Lower leg skin (tissue), 4 donors: ENCODE results near the gene TNS3. TPM values are rescaled to one million over a fixed set of nuclear protein-coding genes. Genes with fewer than 3 reads are reported as not detected.

Experiments
- DNase-seq, 2 donors: peaks; one replicate each; pipeline ENCODE4 v3.0.0-alpha.2; 2019; ENCODE audit warnings: low spot score in 2 of 2
- H3K4me3 ChIP-seq: fragments of 200-600 bp; sonication (generic); 2 replicates; pipeline ENCODE4 v1.5.1; 2017; ENCODE audit warnings: mild to moderate bottlenecking, low read depth; ENCODE audit not compliant: poor library complexity, severe bottlenecking
- CTCF ChIP-seq, 3 donors: fragments of 450-650 bp; IDR thresholded peaks; one replicate each; pipeline ENCODE4 v1.5.1; 2016; ENCODE audit warnings: antibody characterized with exemption in 3 of 3, mild to moderate bottlenecking in 3 of 3, moderate library complexity in 2 of 3
- POLR2A ChIP-seq, 2 donors: fragments of 450-650 bp; IDR thresholded peaks; one replicate each; pipeline ENCODE4 v1.6.1; 2016 to 2017; ENCODE audit warnings: antibody characterized with exemption in 2 of 2, mild to moderate bottlenecking in 1 of 2, moderate library complexity in 1 of 2
- WGBS, 2 donors: methylation state at CpG; one replicate each; pipeline ENCODE4 v1.1.5; 2018; 5-methylcytosine and 5-hydroxymethylcytosine counted together
- intact Hi-C: fragments of 100-400 bp; cut with DNase I; formaldehyde crosslinking; loops from one replicate; pipeline ENCODE4 v1.15.0; 2023; ENCODE audit warnings: low total_unique reads
- total RNA-seq, 4 donors: library from RNA; depleted of rRNA; stranded (reverse); fragments of >200 nt; gene quantifications; one replicate each; pipeline ENCODE4 v1.1.0, GENCODE V29; 2016

The TNS3 gene
- total RNA-seq, 4 donors from 2014 or later = 19.5 to 33.9 (median 25.5) TPM

- WGBS, 2 donors = 91 to 92% methylated on average over 4 of the region's 4 CpGs
- H3K4me3 ChIP-seq = no peak overlapping the region
- intact Hi-C loops = no loop called here
- no peak for TF ChIP-seq CTCF (IDR thresholded peaks at IDR 0.05)
- DNase-seq = no peak
Measured at GRCh38 chr7:47466832-47467231, 115.1 kb downstream of the TNS3 start.

- TF ChIP-seq POLR2A (IDR thresholded peaks at IDR 0.05) = no peak
- no peak for TF ChIP-seq CTCF (IDR thresholded peaks at IDR 0.05)
- WGBS, 2 donors = 85 to 87% methylated on average over 7 of the region's 7 CpGs
- DNase-seq = no peak
- no peak overlapping the region for H3K4me3 ChIP-seq
- intact Hi-C loops = no loop called here
Measured at GRCh38 chr7:47465191-47465590, 116.7 kb downstream of the TNS3 start.

DNA sequence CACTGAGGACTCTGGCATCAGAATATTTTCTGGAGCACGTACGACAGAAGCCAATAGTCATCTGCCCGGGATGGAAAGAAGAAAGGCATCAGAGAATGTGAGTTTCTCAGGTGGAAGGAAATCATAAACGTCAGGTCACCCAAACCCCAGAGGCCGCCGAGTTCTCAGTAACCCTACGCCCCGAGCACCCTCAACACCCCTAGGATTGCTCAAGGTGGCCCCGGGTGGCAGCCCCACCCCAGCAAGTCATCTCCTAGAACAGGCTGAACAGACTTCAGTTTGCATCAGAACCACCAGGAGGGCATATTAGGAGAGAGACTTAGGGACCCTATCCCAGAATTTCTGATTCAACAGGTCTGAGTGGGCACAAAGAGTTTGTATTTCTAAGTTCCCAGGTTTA is 117.6 kb downstream of the TNS3 start:
- intact Hi-C loops = no loop called here
- H3K4me3 ChIP-seq = no peak overlapping the region
- no peak for DNase-seq
- 91 to 96% methylated on average over 9 of the region's 9 CpGs for WGBS, 2 donors
- TF ChIP-seq POLR2A (IDR thresholded peaks at IDR 0.05) = no peak
- TF ChIP-seq CTCF (IDR thresholded peaks at IDR 0.05) = no peak

DNA sequence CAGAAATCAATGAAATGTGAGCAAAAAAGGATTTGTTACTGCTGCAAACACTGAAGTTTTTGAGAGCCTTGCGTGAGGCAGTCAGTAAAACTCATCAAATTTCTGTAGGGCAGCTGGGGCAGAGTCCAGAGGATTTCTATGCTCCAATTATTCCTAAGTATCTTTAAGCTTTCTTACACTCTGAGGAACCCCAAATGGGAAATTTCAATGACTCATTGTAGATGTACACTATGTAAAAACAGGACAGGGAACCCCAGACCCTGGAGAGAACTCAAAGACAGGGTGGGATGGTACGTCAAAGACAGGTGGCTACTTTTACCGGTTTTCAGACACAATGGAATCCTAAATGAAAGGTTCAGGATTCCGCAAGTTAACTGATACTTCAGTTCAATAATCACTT is 120.2 kb downstream of the TNS3 start:
- H3K4me3 ChIP-seq = no peak overlapping the region
- intact Hi-C loops = no loop called here
- no peak for TF ChIP-seq CTCF (IDR thresholded peaks at IDR 0.05)
- no peak for TF ChIP-seq POLR2A (IDR thresholded peaks at IDR 0.05)
- WGBS, 2 donors = 94 to 95% methylated on average over 4 of the region's 4 CpGs
- no peak for DNase-seq

GRCh38 chr7:47461161-47461560 is 120.8 kb downstream of the TNS3 start:
- intact Hi-C loops = no loop called here
- DNase-seq = no peak
- H3K4me3 ChIP-seq = no peak overlapping the region
- WGBS, 2 donors = 40 to 66% methylated on average over 4 of the region's 4 CpGs
- TF ChIP-seq POLR2A (IDR thresholded peaks at IDR 0.05) = no peak
- TF ChIP-seq CTCF (IDR thresholded peaks at IDR 0.05) = no peak

DNA sequence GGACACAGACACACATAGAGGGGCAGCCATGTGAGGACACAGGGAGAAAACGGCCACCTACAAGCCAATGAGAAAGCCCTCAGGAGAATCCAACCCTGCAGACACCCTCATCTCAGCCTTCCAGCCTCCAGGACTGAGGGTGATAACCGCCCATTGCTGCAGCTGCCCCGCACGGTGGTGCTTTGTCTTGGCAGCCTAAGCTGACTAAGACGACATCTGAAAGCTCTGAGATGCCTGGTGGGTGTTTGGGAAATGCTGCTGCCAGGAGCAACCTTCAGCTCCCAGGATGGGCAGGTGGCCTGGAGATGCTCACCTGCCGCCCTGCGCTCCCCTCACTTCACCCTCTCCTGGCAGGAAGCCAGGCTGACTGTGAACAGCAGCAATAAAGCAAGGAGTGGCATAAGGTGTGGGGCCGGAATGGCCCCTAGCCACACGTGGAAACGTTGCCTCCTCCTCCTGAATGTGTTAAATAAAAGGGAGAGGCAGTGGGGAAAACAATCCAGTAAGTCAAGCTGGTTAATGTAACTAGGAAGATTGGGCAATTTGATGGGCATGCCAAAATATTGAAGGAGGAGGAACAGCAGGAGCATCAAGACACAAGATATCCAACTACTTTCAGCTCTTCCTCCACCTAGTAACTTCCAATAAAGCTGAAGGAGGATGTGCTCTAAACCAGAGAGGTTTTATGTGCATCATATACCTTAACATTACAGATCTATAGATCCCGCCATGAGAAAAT is 121.5 kb downstream of the TNS3 start:
- DNase-seq = no peak
- intact Hi-C loops = no loop called here
- TF ChIP-seq CTCF (IDR thresholded peaks at IDR 0.05) (no peak), POLR2A (IDR thresholded peaks at IDR 0.05) (no peak)
- WGBS, 2 donors = 71 to 78% methylated on average over 10 of the region's 11 CpGs
- no peak overlapping the region for H3K4me3 ChIP-seq
